ENCODE results near the gene GALNT13.

The GALNT13 gene

DNA sequence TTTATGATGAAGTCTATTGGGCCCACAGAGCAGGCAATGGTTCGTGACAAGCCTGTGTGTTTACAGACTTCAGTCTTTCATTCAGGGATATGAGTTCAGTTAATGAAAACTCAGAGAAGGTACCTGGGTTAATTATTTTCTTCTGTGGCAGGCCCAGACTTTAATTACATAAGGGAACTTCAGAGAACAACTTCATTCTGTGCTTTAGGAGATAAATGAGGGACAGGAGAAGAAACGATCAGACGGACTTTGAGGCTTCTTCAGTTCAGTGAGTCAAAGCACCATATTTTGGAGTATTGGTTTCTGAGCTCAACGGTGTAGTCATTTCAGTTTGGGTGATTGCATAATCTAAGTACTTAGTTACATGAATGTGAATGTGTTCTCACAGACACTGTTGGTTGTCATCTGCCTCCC is 623.7 kb downstream of the GALNT13 start:
- no peak for DNase-seq

GRCh38 chr2:154497019-154497418 is 625.3 kb downstream of the GALNT13 start:
- no peak for DNase-seq
